Rectal smooth muscle tissue (tissue), 1 donor: Measurements from ENCODE around the gene DCAF6.
A peak's percentile ranks its signal among the peaks of the same experiment; 100 is the strongest.

Experiments used
- H3K27ac ChIP-seq: one replicate; pipeline ENCODE4 v1.7.0; 2013; ENCODE audit warnings: low read depth, low read length, inconsistent platforms
- H3K27me3 ChIP-seq: one replicate; pipeline ENCODE4 v1.7.0; 2013; ENCODE audit warnings: low read length; ENCODE audit not compliant: control insufficient read depth, insufficient read depth
- H3K36me3 ChIP-seq: one replicate; pipeline ENCODE4 v1.7.0; 2013; ENCODE audit warnings: low read length; ENCODE audit not compliant: control insufficient read depth, insufficient read depth
- H3K4me1 ChIP-seq: one replicate; pipeline ENCODE4 v1.7.0; 2013; ENCODE audit warnings: low read length; ENCODE audit not compliant: control insufficient read depth, insufficient read depth
- H3K4me3 ChIP-seq: one replicate; pipeline ENCODE4 v1.7.0; 2013; ENCODE audit warnings: low read length
- H3K9ac ChIP-seq: one replicate; pipeline ENCODE4 v1.7.0; 2013; ENCODE audit warnings: low read length

DCAF6 gene

GRCh38 chr1:168093616-168094015 lies 157.1 kb downstream of the DCAF6 start:
- no peaks in the 10 kb centered on the region for H3K4me1 ChIP-seq
- H3K27me3 ChIP-seq = no peaks in the 10 kb centered on the region
- no peak overlapping the region for H3K4me3 ChIP-seq
- no peak overlapping the region for H3K27ac ChIP-seq
- no peak overlapping the region for H3K9ac ChIP-seq
- peaks cover 5% of the 10 kb centered on the region for H3K36me3 ChIP-seq

DNA sequence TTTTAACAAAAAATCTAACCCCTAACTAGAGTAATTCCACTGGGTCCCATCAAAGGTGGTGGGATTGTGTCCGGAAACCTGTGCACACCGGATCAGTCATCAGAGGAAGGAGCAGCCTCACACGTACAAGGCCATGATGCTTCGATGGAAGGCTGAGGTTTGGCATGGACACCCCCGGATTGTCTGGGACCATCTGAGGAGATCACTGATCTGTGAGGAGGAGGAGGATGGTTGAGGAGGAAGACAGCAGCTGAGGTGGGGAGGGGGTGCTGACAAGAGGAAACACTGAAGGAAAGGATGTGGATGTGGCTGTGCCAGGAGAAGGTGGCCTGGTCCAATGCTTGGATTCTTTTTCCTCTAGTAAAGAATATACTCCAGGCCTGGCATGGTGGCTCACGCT lies 159.0 kb downstream of the DCAF6 start:
- Histone ChIP-seq H3K27ac (no peak overlapping the region), H3K9ac (no peak overlapping the region), H3K27me3 (no peaks in the 10 kb centered on the region), H3K36me3 (no peaks in the 10 kb centered on the region), H3K4me1 (peaks cover 5% of the 10 kb centered on the region), H3K4me3 (no peak overlapping the region)

DNA sequence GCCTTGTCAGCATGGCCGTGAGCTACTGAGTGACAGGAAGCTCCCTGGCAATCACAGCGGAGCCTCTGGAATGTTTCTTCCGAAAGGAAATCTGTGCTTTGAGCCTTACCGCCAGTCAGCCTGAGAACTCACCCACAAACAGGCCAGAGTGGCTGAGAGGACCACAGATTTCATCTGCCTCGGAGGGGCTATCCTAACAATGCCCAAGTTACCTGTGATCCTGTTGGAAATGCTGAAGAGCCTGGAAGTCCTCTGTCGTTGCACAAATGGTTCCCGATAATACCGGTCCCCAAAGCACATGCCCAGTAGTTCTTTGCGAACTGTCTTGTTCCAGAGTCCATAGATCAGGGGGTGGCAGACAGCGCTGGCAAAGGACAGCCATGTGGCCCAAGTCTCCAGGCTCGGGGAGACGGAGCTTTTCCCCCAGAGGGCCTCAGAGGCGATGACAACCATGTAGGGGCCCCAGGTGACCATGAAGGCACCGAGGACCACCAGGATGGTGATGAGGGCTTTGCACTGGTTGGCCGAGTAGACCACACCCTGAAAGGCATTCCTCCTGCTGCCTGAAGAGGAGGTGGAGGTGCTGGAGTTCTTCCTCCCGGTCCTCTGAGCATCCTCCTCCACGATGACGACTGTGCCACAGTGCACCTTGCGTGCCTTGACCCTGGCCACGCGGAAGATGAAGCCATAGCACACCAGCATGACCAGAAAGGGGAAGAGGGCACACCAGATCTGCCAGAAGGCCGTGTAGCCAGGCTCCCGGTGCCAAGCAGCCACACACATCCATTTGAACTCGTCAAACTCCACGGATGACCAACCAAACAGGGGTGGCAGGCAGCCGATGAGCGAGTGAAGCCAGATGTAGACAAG lies 160.0 kb downstream of the DCAF6 start:
- Histone ChIP-seq H3K27ac (no peak overlapping the region), H3K4me3 (no peak overlapping the region), H3K36me3 (no peaks in the 10 kb centered on the region), H3K4me1 (peaks cover 5% of the 10 kb centered on the region), H3K9ac (no peak overlapping the region), H3K27me3 (no peaks in the 10 kb centered on the region)

DNA sequence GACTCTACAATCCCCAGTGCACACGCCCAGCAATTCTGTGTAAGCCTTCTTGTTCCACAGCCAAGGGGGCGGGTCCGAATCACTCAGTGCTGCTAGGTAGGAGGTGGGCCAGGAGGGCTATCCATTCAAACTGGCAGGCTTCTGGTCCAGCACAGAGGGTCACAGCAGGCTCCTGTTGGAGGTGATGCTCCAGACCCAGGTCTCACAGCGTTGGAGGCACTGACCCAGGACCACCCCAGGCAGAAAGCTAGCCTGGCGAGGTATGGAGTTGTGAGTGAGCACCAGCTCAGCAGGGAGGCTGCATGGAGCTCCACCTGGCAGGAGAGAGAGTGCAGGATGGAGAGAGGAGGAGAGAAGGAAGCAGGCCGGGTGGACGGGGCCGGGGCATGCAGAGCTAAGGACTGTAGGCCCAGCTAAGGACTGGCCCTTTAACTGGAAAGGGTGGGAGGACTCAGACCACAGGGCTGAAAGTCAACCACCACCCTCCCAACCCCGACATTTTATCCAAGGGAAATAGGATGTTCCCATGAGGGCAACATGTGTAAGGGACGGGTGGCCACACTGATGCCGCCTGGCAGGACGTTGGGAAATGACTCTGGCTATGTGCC lies 161.5 kb downstream of the DCAF6 start:
- Histone ChIP-seq H3K4me3 (no peak overlapping the region), H3K36me3 (no peaks in the 10 kb centered on the region), H3K4me1 (peaks cover 5% of the 10 kb centered on the region), H3K27me3 (no peaks in the 10 kb centered on the region), H3K27ac (no peak overlapping the region), H3K9ac (no peak overlapping the region)

- Histone ChIP-seq H3K9ac (no peak overlapping the region), H3K27me3 (no peaks in the 10 kb centered on the region), H3K36me3 (no peaks in the 10 kb centered on the region), H3K4me1 (peaks cover 5% of the 10 kb centered on the region), H3K4me3 (no peak overlapping the region), H3K27ac (peak overlapping the region; percentile 56)
Observed at GRCh38 chr1:168098534-168099320, 162.2 kb downstream of the DCAF6 start.

DNA sequence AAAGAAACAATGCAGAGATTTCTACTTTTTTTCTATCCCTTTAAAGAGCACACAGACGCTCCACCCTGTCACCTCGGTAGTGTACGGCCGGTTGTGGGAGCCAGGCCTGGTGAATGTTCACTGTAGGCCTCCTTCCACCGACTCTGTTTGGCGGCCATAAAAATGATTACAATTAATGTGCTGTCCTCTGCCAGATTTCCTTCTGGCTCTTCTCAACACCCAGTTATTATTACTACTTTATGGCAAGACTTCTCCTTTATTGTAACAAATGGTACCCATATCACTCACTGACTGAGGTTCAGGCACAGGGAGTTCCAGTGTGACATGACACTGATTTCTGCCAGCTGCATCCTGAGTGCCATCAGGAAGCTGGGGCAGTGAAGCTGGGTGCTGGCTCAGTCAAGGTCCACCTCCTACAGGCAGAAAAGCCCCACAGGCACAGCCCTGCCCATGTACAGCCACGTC lies 162.9 kb downstream of the DCAF6 start:
- Histone ChIP-seq H3K9ac (no peak overlapping the region), H3K27ac (peak overlapping the region; percentile 56), H3K36me3 (peaks cover 3% of the 10 kb centered on the region)

DNA sequence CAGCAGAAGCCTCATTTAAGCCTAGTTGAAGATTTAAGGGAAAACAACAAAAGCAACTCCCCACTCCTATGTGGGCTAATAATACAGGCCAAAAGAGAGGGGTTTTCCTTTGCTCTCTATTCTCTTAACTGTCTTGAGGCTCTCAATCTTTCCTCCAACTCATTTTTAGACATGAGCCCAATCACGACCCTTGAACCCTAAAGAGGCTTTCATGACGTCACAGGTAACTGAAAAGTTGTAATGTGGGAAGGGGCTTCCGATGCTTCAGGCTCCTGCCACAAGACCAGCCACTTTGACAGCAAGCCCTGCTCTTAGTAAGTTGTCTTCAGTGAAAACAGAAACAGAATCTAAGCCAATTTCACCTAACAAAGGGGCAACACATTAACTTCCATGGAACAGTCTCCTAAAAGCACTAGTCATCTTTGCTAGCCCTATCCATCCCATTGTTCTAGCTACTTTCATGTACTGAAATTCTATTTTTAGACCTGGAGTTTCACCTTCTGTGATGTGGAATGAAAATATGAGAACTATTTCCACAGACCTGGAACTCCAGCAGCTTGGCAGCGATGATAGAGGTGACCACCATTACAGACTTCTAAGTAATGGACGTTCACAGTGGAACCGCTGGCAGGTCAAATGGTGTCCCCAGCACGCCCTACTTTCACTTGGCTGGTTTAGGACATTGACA lies 164.0 kb downstream of the DCAF6 start:
- Histone ChIP-seq H3K36me3 (peaks cover 5% of the 10 kb centered on the region), H3K4me3 (no peak overlapping the region), H3K27me3 (no peaks in the 10 kb centered on the region), H3K4me1 (peaks cover 5% of the 10 kb centered on the region), H3K27ac (no peak overlapping the region), H3K9ac (no peak overlapping the region)

More for the DNA sequence above, 162.9 kb downstream of the DCAF6 start:
- Histone ChIP-seq H3K27me3 (no peaks in the 10 kb centered on the region), H3K4me3 (no peak overlapping the region), H3K4me1 (peaks cover 5% of the 10 kb centered on the region)

DNA sequence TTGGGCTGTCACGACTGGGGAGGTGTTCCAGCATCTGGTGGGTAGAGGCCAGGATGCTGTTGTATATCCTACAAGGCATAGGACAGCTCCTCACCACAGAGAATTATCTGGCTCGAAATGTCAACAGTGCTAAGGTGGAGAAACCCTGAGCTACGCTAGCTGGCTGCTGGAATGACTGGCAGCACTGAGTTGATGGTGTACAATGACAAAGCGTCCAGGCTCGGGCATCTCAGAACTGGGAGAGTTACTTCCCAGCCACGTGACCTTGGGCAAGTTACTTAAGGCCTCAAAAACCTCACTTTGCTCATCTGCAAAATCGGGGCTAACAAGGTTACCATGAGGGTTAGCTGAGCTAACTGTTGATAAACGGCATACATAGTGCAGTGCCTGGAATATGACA lies 164.9 kb downstream of the DCAF6 start:
- peaks cover 5% of the 10 kb centered on the region for H3K36me3 ChIP-seq
- no peak overlapping the region for H3K27ac ChIP-seq

GRCh38 chr1:168102487-168102886 lies 166.0 kb downstream of the DCAF6 start:
- no peak overlapping the region for H3K9ac ChIP-seq
- no peaks in the 10 kb centered on the region for H3K27me3 ChIP-seq
- no peak overlapping the region for H3K27ac ChIP-seq
- peaks cover 5% of the 10 kb centered on the region for H3K4me1 ChIP-seq
- H3K4me3 ChIP-seq = no peak overlapping the region
- peaks cover 5% of the 10 kb centered on the region for H3K36me3 ChIP-seq

More for the DNA sequence above, 164.9 kb downstream of the DCAF6 start:
- Histone ChIP-seq H3K4me1 (peaks cover 5% of the 10 kb centered on the region), H3K9ac (no peak overlapping the region), H3K4me3 (no peak overlapping the region), H3K27me3 (no peaks in the 10 kb centered on the region)

DNA sequence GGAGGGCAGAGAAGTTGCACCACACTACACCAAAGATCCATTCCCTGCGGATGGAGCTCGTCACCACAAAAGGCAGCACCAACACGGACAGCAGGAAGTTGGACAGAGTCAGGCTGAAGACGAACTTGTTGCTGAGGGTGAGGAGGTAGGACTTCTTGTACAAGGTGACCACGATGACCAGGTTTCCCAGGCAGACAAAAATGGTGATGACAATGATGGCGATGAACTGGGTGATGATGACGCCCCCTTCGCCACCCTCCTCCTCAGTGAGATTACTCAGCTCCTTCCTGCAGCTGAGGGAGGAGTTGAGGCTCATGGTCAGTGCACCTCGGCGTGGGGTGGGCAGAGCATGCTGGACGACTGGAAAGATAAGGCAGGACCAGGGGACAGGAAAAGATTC lies 168.1 kb downstream of the DCAF6 start:
- Histone ChIP-seq H3K27ac (no peak overlapping the region), H3K4me1 (no peaks in the 10 kb centered on the region), H3K36me3 (peaks cover 5% of the 10 kb centered on the region), H3K27me3 (no peaks in the 10 kb centered on the region), H3K4me3 (no peak overlapping the region), H3K9ac (no peak overlapping the region)

DNA sequence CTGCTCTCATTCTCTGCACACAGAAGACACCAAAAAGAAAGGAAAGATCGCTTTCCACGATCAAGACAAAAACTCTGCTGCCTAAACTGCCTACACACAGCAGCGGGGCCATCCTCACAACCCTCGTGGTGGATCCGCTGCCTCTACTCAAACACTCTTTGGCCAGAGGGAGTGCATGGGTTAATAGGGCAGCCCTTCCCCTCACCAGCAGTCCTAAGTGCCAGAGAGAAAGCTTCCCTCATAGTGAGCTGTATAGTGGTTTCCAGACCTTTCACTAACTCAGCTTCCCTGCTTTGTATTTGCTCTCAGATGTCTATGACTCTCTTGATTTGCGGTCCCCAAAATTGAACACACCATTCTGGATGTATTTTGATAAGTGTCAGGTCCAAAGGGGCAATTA lies 169.4 kb downstream of the DCAF6 start:
- Histone ChIP-seq H3K27me3 (no peaks in the 10 kb centered on the region), H3K4me1 (no peaks in the 10 kb centered on the region), H3K4me3 (no peak overlapping the region), H3K27ac (no peak overlapping the region), H3K9ac (no peak overlapping the region), H3K36me3 (peaks cover 5% of the 10 kb centered on the region)

- H3K27ac ChIP-seq = no peak overlapping the region
- no peaks in the 10 kb centered on the region for H3K27me3 ChIP-seq
- peaks cover 5% of the 10 kb centered on the region for H3K36me3 ChIP-seq
- H3K4me1 ChIP-seq = no peaks in the 10 kb centered on the region
- H3K4me3 ChIP-seq = no peak overlapping the region
- no peak overlapping the region for H3K9ac ChIP-seq
Observed at GRCh38 chr1:168106274-168106673, 169.8 kb downstream of the DCAF6 start.
